Activated effector memory CD4-positive, alpha-beta T cell treated with Interleukin-2 at 50 U/mL for 16 hours (primary cell): Measurements from ENCODE around the gene ASB3.
"Not testable (repeated sequence)": the region's sequence is repeated elsewhere in the genome, so short reads cannot be mapped to it uniquely, and the experiment has no call there.

Experiments
- DNase-seq: peaks from one replicate; pipeline ENCODE4 v3.0.0-alpha.2; 2020

The ASB3 gene

DNA sequence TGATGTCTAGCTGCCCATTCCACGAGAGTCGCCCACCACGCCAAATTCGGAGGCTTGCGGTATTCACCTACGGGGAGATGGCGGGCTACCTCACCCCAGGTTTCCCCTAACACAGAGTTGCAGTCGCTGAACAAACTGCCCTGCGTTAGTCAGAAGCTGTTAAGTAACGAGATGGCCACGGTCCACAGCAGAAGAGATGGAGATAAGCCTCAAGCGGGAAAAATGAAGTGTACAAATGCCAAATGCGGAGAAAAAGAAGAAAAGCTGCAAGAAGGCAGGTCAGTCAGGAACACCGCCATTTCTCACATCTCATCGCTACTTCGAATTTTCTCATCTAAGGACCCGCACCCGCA, 425 bp downstream of the ASB3 start:
- peak; percentile 11 for DNase-seq

DNA sequence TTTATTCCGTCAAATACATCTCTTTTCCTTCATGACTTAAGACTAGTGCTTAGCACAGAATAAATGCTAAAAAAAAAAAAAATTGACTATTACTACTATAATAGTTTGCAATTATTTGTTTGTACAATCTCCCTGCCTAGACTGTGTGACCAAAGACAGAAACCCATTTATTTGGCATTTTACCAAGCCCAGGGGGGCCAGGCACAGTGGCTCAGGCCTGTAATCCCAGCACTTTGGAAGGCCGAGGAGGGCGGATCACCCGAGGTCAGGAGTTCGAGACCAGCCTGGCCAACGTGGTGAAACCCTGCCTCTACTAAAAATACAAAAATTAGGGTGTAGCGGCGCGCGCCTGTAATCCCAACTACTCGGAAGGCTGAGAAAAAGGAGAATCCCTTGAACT, 1.4 kb downstream of the ASB3 start:
- DNase-seq = no peak

DNA sequence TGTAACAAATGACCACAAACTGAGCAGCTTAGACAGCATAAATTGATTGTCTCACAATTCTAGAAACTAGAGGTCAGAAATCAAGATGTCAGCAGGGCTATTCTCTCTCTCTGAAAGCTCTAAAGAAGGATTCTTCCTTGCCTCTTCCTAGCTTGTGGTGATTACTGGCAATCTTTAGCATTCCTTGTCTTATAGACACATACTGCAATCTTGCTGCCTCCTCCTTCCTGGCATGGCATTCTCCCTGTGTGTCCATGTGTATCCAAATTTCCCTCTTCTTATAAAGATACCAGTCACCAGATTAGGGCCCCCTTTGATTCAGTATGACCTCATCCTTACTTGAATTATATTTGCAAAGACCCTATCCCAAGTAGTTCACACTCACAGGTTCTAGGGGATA, 2.3 kb downstream of the ASB3 start:
- DNase-seq = no peak

DNA sequence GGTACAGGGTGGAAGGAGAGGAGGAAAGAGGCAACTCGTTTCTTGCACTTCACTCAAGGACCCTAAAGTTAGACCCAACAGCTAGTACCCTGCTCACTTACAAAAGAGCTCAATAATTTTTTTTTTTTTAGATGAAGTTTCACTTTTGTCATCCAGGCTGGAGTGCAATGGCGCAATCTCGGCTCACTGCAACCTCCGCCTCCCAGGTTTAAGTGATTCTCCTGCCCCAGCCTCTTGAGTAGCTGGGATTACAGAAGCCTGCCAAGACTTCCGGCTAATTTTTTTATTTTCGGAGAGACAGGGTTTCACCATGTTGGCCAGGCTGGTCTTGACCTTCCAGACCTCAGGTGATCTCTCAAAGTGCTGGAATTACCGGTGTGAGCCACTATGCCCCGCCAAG, 4.1 kb downstream of the ASB3 start:
- DNase-seq = no peak

DNA sequence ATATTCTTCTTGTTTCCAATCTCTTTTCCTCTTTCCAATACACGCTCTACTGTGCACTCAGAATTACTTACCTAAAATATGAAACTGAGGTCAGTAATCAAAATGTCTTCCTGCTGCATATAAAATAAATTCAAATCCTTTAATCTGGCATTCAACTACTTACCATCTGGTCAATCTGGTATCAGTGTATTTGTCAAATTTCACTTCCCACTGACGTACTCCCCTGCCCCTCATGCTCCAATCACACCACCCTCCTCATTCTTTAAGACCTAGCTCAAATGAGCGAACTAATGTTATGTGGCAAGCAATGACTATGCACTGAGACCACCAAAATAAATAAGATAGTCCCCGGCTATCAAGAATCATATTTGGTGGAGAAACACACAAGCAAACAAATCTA, 6.7 kb downstream of the ASB3 start:
- no peak for DNase-seq

DNA sequence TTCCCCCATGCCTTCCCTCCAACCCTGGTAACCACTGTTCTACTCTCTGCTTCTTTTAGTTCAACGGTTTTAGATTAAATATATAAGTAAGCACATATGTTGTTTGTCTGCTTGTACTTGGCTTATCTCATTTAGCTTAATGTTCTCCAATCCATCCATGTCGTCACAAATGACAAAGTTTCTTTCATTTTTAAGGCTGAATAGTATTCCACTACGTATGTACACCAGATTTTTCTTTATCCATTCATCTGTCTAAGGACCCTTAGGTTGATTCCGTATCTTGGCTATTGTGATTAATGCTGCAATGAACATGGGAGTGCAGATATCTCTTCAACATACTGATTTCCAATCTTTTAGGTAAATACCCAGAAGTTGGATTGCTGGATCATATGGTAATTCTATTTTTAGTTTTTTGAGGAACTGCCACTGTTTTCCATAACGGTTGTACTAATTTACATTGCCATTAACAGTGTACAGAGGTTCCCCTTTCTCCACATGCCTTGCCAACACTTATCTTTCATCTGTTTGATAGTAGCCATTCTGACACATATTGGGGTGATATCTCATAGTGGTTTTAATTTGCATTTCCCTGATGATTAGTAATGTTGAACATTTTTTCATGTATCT, 8.1 kb downstream of the ASB3 start:
- no peak for DNase-seq

DNA sequence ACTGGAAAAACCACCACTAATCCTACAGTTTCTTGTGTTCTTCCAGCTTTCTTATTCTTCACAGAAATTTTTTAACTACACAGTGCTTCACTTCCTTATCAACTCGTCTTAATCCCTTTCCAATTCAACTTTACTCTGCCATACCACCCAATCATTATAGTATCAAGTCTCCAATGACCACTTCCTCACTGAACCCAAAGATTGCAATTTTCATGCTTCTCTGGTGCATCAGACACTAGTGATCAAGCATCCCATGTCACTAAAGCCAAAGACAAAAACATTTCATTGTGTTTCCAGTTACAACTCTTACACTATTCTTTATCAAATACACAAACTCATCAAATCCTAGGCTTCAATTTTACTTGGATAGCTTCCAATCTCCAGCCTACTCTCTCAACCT, 9.6 kb downstream of the ASB3 start:
- DNase-seq = no peak

DNA sequence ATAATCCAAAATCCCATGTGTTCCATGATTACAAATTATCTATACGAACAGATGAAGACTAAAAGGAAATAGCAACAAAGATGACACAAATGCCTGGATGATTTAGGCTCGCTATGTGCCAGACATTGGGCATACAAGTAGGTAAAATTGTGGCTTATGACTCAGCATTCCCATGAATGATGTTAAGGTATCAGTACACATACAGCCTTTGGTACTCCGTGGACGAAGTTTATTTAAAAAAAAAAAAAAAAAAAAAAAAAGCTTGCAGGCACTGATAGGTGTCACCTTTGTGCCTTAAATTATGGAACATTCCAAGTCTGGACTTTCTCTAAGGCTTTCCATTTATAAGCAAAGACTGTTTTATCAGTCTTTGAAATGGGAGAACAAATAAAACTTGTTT, 16.5 kb downstream of the ASB3 start:
- DNase-seq = no peak

DNA sequence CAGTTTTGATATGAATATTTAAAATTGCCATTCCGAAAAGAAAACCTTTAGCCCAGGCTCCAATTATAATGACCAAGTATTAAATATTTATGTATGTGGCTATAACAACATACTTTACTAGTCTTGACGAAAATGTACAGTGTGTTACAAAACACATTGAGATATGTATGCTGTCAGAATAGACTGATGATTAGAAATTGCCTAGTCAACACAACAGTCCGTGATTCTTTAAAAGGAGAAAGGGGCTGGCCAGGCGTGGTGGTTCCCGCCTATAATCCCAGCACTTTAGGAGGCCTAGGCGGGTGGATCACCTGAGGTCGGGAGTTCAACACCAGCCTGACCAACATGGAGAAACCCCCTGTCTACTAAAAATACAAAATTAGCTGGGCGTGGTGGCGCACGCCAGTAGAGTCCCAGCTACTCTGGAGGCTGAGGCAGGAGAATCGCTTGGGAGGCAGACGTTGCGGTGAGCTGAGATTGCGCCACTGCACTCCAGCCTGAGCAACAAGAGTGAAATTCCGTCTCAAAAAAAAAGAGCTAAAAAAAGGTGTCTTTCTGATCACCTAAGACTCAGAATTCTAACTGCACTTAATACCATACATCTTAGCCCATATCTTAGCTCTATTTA, 17.3 kb downstream of the ASB3 start:
- DNase-seq = no peak

DNA sequence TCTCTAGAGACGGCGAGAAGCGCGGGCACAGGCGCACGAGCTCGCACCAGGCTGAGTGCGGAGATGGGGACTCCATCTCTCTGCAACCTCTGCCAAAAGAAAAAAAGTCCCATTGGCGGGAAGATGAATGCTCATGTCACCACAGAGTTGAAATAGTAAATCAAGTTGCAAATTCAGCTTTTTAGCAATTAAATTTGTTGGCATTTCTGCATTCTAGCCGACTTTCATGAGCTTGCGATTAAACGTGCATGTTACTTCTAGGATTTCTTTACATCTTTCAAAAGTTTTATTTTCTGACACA, 18.6 kb downstream of the ASB3 start:
- DNase-seq = no peak

DNA sequence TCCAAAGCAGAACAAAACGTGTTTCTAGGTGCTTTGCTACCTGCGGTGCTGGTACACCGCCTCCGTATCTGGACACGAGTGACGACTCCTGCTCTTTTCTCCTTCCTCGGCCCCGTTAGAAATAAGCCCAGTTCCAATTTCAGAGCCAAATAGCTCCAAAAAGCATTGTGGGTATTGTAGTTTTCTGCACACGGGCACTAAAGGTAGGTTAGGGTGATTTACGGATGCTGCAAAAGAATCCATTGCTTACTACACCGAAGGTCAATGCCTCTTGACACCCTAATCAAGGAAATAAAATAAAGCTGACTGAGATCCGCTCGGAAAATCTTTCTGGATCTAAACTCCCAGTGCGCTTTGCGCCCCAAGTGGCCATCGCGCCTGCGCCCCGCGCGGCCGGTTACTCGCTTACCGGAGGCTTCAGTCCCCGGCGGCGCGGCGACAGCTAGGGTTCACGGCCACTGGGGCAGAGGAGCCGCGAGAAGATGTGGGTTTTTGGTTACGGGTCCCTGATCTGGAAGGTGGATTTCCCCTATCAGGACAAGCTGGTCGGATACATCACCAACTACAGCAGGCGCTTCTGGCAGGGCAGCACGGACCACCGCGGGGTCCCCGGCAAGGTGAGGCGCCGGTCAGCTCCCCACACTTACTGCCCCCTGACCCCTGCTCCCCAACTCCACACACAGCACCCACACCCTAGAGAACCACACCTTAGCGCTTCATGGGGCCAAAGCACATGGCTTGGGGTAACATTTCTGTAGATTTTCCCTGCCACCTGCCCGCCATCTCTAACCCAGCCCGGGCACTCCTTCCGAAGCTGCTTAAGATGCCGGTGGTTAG, 19.1 kb downstream of the ASB3 start, which contains the start of gene CHAC2:
Gene CHAC2, plus strand, starts transcription at position 400 of the 837 bp plus-strand sequence. Its CDS starts 83 bp downstream, at position 483.
- DNase-seq = peak; percentile 71

DNA sequence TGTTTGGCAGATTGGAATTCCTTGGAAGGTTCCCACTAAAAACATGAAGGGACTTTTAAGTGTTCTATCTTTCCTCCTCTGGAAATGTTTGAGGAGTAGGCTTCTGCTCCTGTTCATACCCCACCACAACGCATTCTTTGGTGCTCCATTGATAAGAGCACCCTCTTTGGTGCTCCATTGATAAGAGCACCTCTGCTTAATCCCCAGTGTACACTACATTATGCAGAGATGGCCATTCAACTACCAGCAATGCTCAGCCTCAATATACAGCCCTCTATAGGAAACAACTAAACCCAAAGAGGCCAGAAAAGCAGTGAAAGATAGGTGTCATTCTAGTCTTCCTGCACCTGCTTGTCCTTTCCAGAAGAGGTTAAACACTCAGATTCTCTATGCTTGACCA, 21.0 kb downstream of the ASB3 start:
- no peak for DNase-seq

DNA sequence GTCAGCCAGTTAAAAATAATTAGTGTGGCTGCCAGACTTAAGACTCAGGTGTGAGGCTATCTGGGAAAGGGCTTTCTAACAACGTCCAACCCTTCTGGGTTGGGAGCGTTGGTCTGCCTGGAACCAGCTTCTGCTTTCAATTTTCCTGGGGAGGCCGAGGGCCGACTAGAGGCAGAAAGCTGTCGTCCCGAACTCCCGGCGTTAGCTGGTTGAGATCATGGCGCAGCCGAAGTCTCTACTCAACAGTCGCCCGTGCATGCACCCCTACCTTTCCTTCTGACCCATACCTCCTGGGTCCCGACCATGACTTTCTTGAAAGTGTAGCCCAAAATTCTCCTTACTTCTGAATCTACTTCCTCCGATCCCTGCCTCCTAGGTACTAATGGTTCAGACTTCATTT, 29.5 kb downstream of the ASB3 start:
- not testable (repeated sequence) for DNase-seq

DNA sequence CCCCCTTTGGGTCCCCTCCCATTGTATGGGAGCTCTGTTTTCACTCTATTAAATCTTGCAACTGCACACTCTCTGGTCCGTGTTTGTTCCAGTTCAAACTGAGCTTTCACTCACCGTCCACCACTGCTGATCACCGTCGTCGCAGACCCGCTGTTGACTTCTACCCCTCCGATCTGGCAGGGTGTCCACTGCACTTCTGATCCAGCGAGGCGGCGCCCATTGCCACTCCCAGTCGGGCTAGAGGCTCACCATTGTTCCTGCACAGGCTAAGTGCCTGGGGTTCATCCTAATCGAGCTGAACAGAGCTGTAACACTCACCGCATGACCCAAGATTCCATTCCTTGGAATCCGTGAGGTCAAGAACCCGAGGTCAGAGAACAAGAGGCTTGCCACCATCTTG, 30.1 kb downstream of the ASB3 start:
- DNase-seq = no peak

DNA sequence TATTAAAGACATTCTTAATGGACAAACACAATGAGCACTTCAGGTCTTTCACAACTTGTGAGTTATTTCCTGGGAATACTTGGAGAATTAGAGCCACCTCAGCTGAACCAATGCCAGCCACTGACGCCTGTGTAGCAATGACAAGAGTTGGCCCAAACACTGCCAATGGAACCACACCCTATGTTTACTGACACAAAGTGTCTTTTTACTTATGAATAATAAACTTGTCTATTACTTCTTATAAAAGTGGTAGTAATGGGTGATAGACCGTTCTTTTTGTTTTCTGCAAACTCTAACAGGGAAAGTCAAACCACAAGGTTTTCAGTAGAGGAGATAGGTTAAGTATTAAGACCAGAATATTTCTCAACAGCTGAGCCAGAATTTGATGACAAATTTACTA, 31.6 kb downstream of the ASB3 start:
- DNase-seq = no peak

DNA sequence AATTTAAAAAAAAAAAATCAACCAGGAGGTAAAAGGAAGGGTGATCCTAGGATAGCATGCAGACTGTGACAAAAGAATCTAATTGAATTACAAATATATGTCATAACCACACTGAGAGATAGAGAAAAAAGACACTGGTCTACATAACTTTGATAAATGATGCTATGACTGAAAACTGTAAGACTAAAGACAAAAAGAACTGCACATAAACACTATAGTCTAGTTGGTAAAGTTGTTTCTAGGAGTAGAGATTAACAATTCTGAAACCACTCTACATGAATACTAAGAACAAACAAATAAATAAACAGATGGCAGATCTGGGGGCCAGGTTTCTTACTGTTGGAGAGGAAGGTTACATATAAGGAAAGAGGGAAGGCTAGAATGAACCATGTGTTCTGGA, 33.7 kb downstream of the ASB3 start:
- DNase-seq = no peak

DNA sequence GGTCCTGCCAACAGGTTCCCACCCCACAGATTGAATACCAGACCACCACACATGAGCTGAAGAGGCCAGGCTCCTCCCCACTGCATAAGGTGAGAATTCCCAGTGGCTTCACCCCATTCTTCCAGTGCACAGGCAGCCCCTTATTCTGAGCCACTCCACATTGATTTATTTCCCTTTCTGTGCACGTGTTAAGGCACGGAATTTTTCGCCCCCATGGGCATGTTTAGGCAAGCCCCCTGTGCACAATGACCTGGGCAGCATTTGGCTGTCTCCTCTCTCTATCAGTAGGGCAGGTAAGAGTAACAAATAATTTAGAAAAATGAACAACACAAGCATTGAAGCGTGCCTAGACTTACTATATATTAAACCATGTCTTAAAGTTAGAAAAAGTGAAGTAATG, 34.4 kb downstream of the ASB3 start:
- no peak for DNase-seq

DNA sequence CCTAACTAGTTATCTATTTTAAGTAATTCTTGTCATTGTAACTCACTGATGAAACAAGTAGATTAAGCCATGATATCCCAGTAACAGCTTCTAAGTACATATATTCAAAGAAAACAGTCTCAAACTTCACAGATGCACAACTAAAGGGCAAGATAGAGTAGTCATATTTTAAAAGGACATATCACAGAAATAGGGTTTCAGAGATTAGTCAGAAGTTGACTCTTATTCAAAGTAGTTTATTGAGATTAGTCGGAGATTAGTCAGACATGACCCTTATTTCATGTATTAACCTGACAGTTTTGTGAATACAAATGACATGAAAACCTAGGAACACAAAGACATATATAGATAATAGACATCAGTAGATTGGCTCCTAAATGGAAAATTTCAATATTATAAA, 35.0 kb downstream of the ASB3 start:
- no peak for DNase-seq

DNA sequence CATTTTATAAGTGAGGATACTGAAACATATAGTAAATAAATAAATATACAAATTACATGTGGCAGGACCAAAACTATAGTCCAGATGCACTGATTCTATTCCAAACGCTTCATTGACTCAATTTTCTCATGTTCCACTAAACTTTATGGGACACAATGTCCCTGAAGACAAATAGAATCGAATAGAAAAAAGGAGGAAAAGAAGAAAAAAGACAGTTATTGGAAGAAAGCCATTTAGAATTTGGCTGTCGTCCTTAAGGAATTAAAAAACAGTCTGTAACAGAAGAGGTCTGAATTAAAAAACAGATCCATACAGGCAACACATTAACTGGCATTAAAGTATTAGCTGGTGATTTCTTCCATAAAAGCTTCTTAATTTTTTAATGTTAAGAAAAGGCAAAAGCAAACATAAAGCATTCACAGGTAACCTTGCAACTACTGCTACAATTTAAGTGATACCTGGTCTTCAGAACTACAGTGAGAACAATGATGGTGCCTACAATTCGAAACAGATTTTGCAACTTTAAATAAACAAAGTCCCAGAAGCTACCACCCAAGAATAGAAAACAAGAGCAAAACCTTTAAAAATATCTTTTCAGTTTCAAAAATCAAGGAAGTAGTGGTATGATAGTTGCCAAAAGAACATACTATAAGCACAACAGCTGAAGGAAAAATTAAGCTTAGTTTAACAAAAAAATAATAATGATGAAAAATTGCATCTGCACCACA, 36.5 kb downstream of the ASB3 start:
- DNase-seq = no peak

DNA sequence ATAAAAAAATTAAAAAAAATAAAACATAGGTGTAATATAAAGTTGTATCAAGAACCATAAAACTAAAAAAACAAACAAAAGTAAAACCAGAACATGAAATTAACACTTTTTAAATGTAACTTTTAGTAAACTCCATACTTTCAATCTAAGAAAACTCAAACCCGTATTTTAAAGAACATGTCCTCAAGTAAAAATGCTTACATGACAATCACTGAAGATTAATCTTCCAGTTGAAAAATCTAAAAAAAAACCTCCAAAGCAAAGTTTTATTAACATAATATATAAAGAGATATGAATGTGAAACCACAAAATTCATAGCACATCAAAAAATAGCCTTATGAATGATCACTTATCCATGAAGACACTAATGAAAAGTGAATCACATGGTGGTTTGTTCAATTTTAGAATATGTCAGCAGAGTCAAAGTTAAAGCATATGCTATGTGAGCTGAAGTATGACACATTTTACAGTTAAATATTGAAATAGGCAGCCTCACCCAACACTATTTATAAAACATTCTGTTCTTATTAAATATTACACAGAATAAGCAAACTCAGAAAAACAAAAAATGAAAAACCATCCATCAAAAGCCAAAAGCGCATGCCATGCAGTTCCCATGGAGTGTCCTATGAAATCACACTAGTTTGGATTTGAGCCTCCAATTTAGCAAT, 42.2 kb downstream of the ASB3 start:
- no peak for DNase-seq

DNA sequence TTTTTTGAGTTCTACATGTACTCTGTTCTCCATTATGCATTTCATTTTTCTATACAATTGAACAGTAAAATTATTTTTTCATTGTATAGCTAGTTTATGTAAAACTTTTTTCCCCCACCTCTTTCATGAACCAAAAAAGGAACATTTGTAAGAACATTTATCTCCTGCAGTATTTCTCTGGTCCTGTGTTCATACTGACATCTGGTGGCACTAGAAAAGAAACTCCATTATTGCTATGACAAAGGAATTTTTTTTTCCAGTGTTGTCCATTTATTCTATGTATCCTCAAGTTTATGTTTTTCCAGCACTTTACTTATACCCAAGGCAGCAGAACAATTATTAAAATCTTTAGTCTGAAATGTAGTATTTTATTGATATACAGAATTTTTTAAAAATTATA, 46.6 kb downstream of the ASB3 start:
- DNase-seq = no peak

DNA sequence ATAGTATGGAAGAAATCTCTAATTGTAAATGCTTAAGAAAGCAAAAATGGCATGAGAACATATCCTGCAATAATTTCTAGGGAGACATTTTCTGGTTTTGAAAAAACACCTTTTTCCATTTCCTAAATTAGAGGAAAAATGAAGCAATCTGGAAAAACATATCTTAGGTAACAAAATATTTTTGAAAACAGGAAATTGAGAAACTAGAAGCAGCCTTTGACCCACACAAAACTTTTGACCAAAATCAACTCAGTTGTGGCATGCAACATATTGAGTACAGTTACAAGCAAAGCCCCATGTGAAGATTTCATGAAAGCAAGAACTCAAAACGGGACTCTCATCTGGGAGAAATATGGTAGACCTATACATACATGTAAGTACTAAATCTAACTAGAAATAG, 47.7 kb downstream of the ASB3 start:
- DNase-seq = no peak

DNA sequence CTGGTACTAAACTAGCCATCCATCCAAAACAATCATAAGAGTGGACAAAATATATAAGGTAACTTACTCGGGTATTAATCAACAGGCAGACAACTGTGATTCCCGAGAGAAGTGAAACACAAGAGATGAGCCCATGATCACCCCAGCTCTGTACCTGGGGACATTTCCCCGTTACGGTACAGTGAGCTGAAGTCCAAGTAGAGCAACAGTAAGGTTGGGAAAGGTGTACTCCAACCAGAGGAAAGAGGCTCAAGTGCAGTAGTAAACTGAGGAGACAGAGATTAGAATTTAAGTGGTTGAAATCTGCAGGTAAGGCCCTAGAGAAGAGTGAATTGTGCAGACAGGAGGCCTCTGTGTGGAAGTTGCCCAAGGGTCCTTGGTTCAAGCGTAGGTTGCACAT, 49.7 kb downstream of the ASB3 start:
- no peak for DNase-seq
